ENCODE results near the gene ABCA2.

- TF ChIP-seq CREB1 (CRISPR knock-in tag; IDR thresholded peaks at IDR 0.05; ENCODE audit: low read depth) = no peak
- TF ChIP-seq CTCF (conservative IDR thresholded peaks at IDR 0.05; ENCODE audit: low read depth in 2 of 2) = no peak
- no peak for TF ChIP-seq POLR2AphosphoS5 (IDR thresholded peaks at IDR 0.05; ENCODE audit: low read depth)
- no peak for TF ChIP-seq EZH2 (IDR thresholded peaks at IDR 0.05; ENCODE audit: low read depth, unreplicated experiment)
- TF ChIP-seq, protein P1, sequence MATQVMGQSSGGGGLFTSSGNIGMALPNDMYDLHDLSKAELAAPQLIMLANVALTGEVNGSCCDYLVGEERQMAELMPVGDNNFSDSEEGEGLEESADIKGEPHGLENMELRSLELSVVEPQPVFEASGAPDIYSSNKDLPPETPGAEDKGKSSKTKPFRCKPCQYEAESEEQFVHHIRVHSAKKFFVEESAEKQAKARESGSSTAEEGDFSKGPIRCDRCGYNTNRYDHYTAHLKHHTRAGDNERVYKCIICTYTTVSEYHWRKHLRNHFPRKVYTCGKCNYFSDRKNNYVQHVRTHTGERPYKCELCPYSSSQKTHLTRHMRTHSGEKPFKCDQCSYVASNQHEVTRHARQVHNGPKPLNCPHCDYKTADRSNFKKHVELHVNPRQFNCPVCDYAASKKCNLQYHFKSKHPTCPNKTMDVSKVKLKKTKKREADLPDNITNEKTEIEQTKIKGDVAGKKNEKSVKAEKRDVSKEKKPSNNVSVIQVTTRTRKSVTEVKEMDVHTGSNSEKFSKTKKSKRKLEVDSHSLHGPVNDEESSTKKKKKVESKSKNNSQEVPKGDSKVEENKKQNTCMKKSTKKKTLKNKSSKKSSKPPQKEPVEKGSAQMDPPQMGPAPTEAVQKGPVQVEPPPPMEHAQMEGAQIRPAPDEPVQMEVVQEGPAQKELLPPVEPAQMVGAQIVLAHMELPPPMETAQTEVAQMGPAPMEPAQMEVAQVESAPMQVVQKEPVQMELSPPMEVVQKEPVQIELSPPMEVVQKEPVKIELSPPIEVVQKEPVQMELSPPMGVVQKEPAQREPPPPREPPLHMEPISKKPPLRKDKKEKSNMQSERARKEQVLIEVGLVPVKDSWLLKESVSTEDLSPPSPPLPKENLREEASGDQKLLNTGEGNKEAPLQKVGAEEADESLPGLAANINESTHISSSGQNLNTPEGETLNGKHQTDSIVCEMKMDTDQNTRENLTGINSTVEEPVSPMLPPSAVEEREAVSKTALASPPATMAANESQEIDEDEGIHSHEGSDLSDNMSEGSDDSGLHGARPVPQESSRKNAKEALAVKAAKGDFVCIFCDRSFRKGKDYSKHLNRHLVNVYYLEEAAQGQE (IDR thresholded peaks at IDR 0.05; ENCODE audit: unreplicated experiment) = no peak
- TF ChIP-seq ZNF114 (CRISPR knock-in tag; IDR thresholded peaks at IDR 0.05) = no peak
- no peak for TF ChIP-seq STAT1 (IDR thresholded peaks at IDR 0.05; ENCODE audit: unreplicated experiment)
- no peak for TF ChIP-seq ZNF331 (CRISPR knock-in tag; IDR thresholded peaks at IDR 0.05; ENCODE audit: low read depth)
These were observed 54.1 kb downstream of the ABCA2 start for GRCh38 chr9:136973618-136974617.
